DOHH2 (cell line): ENCODE measurements around the gene DDX21.

Experiments used
- H3F3A ChIP-seq: fragments of 200-600 bp; sonication (generic), shearing (Covaris generic); 2 replicates; pipeline ENCODE4 v1.6.0; 2016; ENCODE audit warnings: antibody characterized with exemption, mild to moderate bottlenecking; ENCODE audit not compliant: control insufficient read depth, insufficient read depth
- H3K27ac ChIP-seq: fragments of 200-600 bp; sonication (generic); 2 replicates; pipeline ENCODE4 v1.5.1; 2014; ENCODE audit warnings: low read depth, mild to moderate bottlenecking, low read length, moderate library complexity
- H3K27me3 ChIP-seq: fragments of 200-600 bp; sonication (generic); 2 replicates; pipeline ENCODE4 v1.6.1; 2014; ENCODE audit warnings: mild to moderate bottlenecking, low read length, mixed read lengths; ENCODE audit not compliant: control insufficient read depth
- H3K36me3 ChIP-seq: fragments of 200-600 bp; sonication (generic); 2 replicates; pipeline ENCODE4 v1.6.1; 2014; ENCODE audit warnings: mild to moderate bottlenecking, low read length, moderate library complexity, mixed read lengths; ENCODE audit not compliant: control insufficient read depth
- H3K4me1 ChIP-seq: fragments of 200-600 bp; sonication (generic); 2 replicates; pipeline ENCODE4 v1.6.1; 2014; ENCODE audit warnings: mild to moderate bottlenecking, low read length, mixed read lengths; ENCODE audit not compliant: control insufficient read depth
- H3K4me2 ChIP-seq: fragments of 200-600 bp; sonication (generic); 2 replicates; pipeline ENCODE4 v1.6.0; 2014; ENCODE audit warnings: mild to moderate bottlenecking, low read length, moderate library complexity
- H3K4me3 ChIP-seq: fragments of 200-600 bp; sonication (generic); 2 replicates; pipeline ENCODE4 v1.5.1; 2014; ENCODE audit warnings: mild to moderate bottlenecking, low read length, mixed read lengths
- H3K79me2 ChIP-seq: fragments of 200-600 bp; sonication (generic); 2 replicates; pipeline ENCODE4 v1.6.1; 2014; ENCODE audit warnings: mild to moderate bottlenecking, low read length, mixed read lengths; ENCODE audit not compliant: control insufficient read depth
- H3K9me2 ChIP-seq: fragments of 200-600 bp; sonication (generic); replicated peaks from 2 replicates; pipeline ENCODE4 v1.6.1; 2014; ENCODE audit warnings: mild to moderate bottlenecking, low read length, mixed read lengths; ENCODE audit not compliant: control insufficient read depth
- H3K9me3 ChIP-seq: fragments of 200-600 bp; sonication (generic); 2 replicates; pipeline ENCODE4 v1.6.1; 2014; ENCODE audit warnings: antibody characterized with exemption, low read length, mixed read lengths; ENCODE audit not compliant: control insufficient read depth, insufficient read depth
- H4K20me1 ChIP-seq: fragments of 200-600 bp; sonication (generic); 2 replicates; pipeline ENCODE4 v1.6.0; 2014; ENCODE audit warnings: low read depth, mild to moderate bottlenecking, antibody characterized with exemption, low read length, moderate library complexity; ENCODE audit not compliant: control insufficient read depth, insufficient read depth
- CTCF ChIP-seq: fragments of 200-600 bp; sonication (generic); IDR thresholded peaks from one replicate; pipeline ENCODE4 v1.5.1; 2014; ENCODE audit warnings: antibody characterized with exemption, mild to moderate bottlenecking, low read depth, low read length; ENCODE audit not compliant: poor library complexity, severe bottlenecking
- EZH2phosphoT487 ChIP-seq: fragments of 200-600 bp; sonication (generic); IDR thresholded peaks from 2 replicates; pipeline ENCODE4 v1.6.1; 2017; ENCODE audit warnings: borderline replicate concordance, mild to moderate bottlenecking, antibody characterized with exemption, low read length, moderate library complexity, mixed read lengths

DDX21 gene

GRCh38 chr10:68981074-68981473, 25.1 kb downstream of the DDX21 start:
- no peaks in the 10 kb centered on the region for H3K27me3 ChIP-seq
- no peak overlapping the region for H3K4me2 ChIP-seq
- TF ChIP-seq EZH2phosphoT487 (no peak), CTCF (peak; percentile 19)
- no peak overlapping the region for H3K27ac ChIP-seq
- peaks cover 95% of the 10 kb centered on the region for H3K36me3 ChIP-seq
- H3K79me2 ChIP-seq: peaks cover 14% of the 10 kb centered on the region
- H4K20me1 ChIP-seq: peaks cover 6% of the 10 kb centered on the region; the same call in 1 of the 2 replicates
- no peaks in the 10 kb centered on the region for H3K9me3 ChIP-seq
- no peaks in the 10 kb centered on the region for H3K4me1 ChIP-seq
- H3F3A ChIP-seq: peaks cover 76% of the 10 kb centered on the region
- no peaks in the 10 kb centered on the region for H3K9me2 ChIP-seq
- H3K4me3 ChIP-seq: no peak overlapping the region

- H3K36me3 ChIP-seq: peaks cover 82% of the 10 kb centered on the region
- H3K4me3 ChIP-seq: no peak overlapping the region
- H3K9me2 ChIP-seq: no peaks in the 10 kb centered on the region
- H3F3A ChIP-seq: peaks cover 76% of the 10 kb centered on the region
- no peak overlapping the region for H3K4me2 ChIP-seq
- no peaks in the 10 kb centered on the region for H3K27me3 ChIP-seq
- H3K27ac ChIP-seq: no peak overlapping the region
- H3K4me1 ChIP-seq: 0 out of 2 replicates have a peak, but pooled peaks cover under 1% of the 10 kb centered on the region
- peaks cover 6% of the 10 kb centered on the region; the same call in 1 of the 2 replicates for H4K20me1 ChIP-seq
- H3K9me3 ChIP-seq: no peaks in the 10 kb centered on the region
- H3K79me2 ChIP-seq: peaks cover 13% of the 10 kb centered on the region
- no peak for TF ChIP-seq EZH2phosphoT487
- no peak for TF ChIP-seq CTCF
These were observed 26.4 kb downstream of the DDX21 start for GRCh38 chr10:68982389-68982788.

GRCh38 chr10:68987611-68988010, 31.6 kb downstream of the DDX21 start:
- H3K36me3 ChIP-seq: peaks cover 37% of the 10 kb centered on the region
- H3K4me1 ChIP-seq: peaks cover 19% of the 10 kb centered on the region
- H4K20me1 ChIP-seq: no peaks in the 10 kb centered on the region; the same call in 1 of the 2 replicates
- H3F3A ChIP-seq: peaks cover 52% of the 10 kb centered on the region
- TF ChIP-seq CTCF (no peak), EZH2phosphoT487 (no peak)
- H3K27me3 ChIP-seq: no peaks in the 10 kb centered on the region
- H3K4me2 ChIP-seq: peak overlapping the region; percentile 90; the same call in 1 of the 2 replicates
- H3K27ac ChIP-seq: no peak overlapping the region
- no peaks in the 10 kb centered on the region for H3K9me3 ChIP-seq
- H3K4me3 ChIP-seq: no peak overlapping the region
- H3K9me2 ChIP-seq: no peaks in the 10 kb centered on the region
- H3K79me2 ChIP-seq: peaks cover 33% of the 10 kb centered on the region
